HG03280 (cell line): ENCODE data around the gene SOST.

ENCODE experiments used
- ATAC-seq: cut with Tn5 transposase; IDR thresholded peaks from one replicate; pipeline ENCODE4 v1.9.1; 2021; ENCODE audit warnings: mild to moderate bottlenecking, moderate library complexity; ENCODE audit not compliant: unreplicated experiment

Gene SOST

DNA sequence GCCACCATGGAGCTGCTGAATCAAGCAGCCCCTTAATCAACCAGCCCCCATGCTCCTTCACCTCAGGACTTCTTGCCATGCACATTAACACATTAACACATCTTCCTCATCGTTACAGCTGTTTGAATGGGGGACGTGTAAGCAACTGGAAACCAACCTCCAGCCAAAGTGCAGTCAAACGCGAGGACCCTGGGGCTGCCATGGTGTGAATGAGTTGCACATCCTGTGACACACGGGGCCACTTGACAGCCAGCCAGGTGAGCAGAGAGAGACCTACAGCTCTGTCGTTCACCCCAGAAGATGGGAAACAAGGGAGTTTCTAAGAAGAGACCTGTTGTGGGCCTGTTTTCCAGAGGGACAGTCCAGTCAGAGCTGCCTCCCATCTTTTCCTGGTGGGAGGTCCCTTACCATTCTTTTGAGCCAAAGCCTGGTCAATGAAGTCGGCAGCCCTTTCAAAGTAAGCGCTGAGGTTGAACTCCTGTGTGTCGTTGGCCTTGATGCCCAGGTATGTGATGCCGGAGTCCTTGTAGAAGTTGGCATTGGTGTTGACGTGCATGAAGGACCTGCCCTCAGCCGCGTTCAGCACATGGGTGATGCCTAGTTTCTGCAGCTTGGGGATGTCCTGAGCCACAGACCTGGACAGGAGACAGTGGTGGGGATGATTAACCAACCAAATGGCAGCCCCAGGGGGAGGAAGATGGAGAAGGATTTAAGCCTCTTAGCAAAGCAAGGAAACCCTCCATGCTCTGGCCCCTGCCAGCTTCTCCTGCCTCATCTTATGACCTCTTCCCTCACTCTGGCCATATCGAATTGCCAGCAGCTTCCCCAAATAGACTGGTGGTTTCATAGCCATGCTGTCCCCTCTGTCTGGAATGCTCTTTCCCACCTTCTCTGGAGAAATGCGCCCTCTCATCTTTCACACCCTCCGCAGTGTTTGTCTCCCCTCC, 16.0 kb upstream of the SOST start:
- ATAC-seq, result no peak

- no peak for ATAC-seq
Observed at GRCh38 chr17:43772877-43773648, 14.5 kb upstream of the SOST start.

DNA sequence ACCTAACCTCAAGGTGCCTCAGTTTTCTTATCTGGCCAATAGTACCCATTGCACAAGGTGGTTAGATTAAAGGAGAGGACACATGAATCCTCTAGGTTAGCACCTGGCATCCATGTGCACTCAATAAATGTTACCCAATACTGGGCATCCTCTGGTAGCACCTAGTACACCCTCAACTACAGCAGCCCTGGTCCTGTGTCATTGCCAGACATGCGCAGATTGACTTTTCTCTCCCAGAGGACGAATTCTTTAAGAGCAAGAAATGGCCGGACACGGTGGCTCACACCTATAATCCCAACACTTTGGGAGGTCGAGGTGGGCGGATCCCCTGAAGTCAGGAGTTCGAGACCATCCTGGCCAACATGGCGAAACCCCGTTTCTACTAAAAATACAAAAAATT, 12.9 kb upstream of the SOST start:
- ATAC-seq, result no peak

- no peak for ATAC-seq
Observed at GRCh38 chr17:43770957-43771356, 12.4 kb upstream of the SOST start.

DNA sequence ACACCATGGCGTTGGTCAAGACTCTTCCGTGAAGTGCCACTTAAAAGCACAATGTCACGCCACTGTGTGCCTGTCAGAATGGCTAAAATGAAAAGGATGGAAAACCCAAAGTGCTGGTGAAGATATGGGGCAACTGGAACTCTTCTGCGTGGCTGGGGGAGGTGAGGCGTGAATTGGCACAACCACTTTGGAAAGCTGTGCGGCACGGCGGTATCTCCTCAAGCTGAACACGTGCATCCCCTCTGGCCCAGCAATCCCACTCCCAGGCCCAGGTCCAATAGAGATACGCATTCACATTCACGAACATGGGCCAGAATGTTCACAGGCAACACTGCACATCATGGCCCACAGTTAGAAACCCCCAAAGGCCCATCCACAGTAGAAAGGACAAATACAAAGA, 11.3 kb upstream of the SOST start:
- no peak for ATAC-seq

GRCh38 chr17:43769426-43769825, 10.8 kb upstream of the SOST start:
- ATAC-seq, result no peak

DNA sequence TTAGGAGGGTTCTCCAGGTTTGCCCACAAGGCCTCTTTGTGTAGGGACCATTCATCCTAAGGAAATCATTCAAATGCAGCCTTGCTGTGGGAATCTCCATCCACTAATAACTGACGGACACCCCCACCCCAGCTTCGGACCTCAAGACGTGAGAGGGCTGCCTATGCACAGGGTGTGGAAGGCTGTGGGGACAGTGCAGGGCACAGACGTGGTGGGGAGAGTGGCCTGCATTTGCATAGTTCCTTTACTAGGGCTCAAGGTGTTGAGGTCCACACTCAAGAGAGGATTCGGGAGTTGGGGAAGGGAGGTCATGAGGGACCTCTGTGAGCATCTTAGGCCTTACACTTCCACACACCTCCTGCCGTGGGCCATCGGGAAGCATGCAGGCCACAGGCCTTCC, 10.4 kb upstream of the SOST start:
- no peak for ATAC-seq

- ATAC-seq, result no peak
Observed at GRCh38 chr17:43768382-43768781, 9.8 kb upstream of the SOST start.

DNA sequence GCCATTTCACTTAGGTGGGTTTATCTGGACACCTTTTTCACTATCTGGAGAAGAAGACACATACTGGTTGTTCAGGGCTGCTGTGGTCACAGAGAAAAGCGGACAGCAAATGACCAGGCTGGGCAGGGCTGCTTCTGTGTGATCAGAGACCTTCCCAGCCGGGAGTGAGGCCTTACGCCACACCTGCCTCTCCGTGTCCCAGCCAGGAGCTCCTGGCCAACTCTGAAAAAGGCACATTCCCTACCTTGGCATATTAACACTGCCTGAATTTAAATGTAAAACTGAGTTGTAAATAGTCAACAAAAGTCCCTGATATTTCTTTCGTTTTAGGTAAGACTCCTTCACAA, 9.1 kb upstream of the SOST start:
- no peak for ATAC-seq

DNA sequence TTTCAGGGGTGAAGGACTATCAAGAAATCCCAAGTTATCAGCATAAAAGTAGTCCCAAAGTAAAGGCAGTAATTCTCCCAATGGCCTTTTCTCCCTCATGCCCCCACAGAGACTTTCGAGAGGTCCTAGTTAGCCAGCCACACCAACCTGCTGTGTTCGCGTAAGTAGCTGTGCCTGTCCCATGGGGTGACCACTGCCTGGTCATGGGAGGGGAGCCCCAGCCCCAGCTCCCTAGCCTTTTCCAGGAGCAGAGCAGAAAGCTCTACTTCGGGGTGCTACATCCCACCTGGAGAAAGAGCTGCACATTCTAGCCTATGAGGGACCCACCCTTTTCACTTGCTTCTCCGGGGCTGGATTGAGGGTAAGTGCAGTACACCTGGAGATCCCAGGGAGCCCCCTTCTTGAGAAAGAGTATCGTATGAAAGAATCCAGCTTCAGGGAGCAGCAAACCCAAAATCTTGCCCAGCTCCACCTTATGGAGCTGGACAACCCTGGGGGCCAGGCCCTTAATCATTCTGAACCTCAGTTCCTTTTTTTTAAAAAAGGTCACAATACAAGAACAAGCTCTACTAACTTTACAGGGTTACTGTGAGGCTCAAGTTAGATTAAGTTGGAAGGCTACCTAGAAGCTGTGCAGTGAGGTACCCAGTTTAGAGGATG, 8.6 kb upstream of the SOST start:
- ATAC-seq, result no peak

DNA sequence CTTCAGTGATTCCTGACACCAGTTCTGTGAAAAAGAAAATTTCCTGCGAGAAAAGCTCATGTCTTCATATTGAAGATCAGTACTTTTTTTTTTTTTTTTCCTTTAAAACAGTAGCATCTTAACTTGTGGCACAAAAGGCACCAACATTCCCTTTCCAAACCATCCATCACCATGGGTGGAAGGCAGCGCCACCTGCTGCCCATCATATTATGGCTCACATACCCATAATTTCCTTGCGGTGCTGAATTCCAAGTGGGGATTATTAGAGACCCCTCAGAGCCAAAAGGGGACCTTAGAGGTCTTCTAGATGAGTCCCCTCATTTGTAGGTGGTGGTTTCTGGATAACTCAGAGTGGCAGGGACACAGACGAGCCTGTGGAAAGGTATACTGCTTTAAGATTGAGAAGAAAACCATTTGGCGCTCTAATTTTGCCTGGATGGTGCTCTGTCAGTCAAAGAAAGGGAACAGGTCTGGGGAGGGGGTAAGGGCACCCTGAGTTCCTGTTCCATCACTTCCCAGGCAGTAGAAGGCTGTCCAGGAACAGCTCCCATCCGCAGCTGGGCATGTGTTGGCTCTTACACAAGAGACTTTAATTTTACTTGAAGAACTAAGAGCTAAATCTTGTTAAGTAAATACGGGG, 7.9 kb upstream of the SOST start:
- ATAC-seq, result no peak

- ATAC-seq, result peak; percentile 58
Observed at GRCh38 chr17:43760254-43760852, 1.8 kb upstream of the SOST start.

DNA sequence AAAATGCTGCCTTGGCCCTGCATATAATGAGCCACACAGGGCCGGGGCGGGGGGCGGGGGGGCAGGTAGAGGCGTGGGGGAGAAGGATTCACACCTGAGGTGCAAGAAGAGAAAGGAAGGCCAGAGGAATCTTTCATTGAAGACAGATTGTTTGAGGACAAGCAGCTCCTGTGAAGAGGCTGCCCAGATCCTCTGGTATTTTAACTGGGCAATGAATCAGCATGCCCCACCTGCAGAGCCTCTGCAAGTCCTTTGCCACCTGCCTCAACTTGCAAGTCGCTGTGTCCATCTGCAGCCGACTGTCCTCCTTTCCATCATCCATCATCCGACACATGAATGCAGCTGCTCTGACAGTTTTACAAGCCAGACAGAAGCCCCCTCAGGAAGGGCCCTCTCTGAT, 1.2 kb upstream of the SOST start:
- no peak for ATAC-seq

DNA sequence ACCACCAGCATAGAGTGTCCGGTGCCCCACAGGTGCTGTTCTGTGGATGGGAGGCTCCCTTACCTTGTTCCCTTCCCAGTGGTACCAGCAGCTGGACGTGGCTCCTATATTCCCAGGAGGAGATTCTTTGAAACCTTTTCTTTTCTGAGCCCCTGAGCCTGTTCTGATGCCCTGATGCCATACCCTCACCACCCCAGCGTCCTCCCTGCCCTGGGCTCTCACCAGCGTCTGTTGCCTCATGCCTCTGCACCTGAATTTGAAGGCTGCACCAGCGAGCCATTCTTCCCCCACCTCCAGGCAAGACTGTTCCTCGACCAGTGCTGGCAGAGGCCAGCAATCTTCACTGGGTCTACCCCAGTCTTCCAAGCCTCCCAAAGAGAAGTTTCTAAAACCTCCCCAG, 505 bp downstream of the SOST start:
- ATAC-seq, result no peak

DNA sequence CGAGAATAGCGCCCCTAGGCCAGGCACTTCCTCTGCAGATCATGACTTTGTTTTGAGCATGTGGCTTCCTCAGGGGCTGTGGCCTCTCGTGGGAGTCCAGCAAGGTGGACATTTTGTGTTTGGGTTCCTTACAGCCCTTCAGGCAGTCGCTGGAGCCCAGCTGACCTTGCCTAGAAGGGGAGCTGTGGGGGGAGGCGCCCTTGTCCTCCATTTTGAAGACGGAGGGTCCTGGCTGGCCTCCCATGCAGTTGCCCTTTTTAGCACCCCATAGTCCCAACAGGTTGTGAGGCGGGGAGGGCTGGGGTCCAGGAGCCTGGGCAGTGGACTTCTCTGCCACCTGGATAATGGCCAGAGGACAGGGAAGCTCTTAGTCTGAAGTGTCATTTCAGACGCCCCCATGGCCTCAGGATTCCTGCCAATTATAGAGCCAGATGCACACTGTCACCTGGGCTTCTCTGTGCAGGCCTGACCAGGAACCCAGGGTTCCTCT, 1.4 kb downstream of the SOST start:
- ATAC-seq, result no peak

GRCh38 chr17:43756201-43756600, 2.4 kb downstream of the SOST start:
- ATAC-seq, result no peak

DNA sequence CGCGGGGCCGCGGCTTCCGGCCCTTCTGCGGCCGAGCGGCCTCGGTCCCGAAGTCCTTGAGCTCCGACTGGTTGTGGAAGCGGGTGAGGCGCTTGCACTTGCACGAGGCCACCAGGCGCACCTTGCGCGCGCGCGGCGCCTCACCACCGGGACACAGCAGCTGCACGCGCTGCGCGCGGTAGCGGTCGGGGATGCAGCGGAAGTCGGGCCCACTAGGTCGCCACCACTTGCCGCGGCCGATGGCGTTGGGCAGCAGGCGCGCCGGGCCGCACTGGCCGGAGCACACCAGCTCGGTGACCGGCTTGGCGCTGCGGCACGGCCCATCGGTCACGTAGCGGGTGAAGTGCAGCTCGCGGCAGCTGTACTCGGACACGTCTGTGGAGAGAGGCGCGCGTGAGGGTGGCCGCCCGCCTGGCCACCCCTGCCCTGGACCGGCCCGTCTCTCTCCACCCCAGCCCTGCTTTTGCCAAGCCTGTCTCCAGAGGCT, 3.2 kb downstream of the SOST start:
- ATAC-seq, result no peak

GRCh38 chr17:43754947-43755346, 3.6 kb downstream of the SOST start:
- no peak for ATAC-seq

GRCh38 chr17:43753493-43754129, 5.0 kb downstream of the SOST start:
- no peak for ATAC-seq

- no peak for ATAC-seq
Observed at GRCh38 chr17:43750153-43750552, 8.4 kb downstream of the SOST start.
